Ovary (tissue), 9 donors: Measurements from ENCODE around the gene TUBB6. TPM values are rescaled to one million over a fixed set of nuclear protein-coding genes. Genes with fewer than 3 reads are reported as not detected.

Source experiments
- DNase-seq, 5 donors: peaks; one replicate each; pipeline ENCODE4 v3.0.0-alpha.2; 2019 to 2020
- H3K27ac ChIP-seq, 2 donors: fragments of 200-600 bp; one replicate each; pipeline versions ENCODE4 v1.5.1 to v1.8.0; 2019 to 2022
- H3K27me3 ChIP-seq: fragments of 200-600 bp; one replicate; pipeline ENCODE4 v1.8.0; 2022
- H3K36me3 ChIP-seq: fragments of 200-600 bp; sonication (generic); one replicate; pipeline ENCODE4 v1.5.1; 2019
- H3K4me1 ChIP-seq: one replicate; pipeline ENCODE4 v1.8.1; 2013; ENCODE audit warnings: mild to moderate bottlenecking, moderate library complexity; ENCODE audit not compliant: insufficient read depth
- H3K4me3 ChIP-seq: fragments of 200-600 bp; sonication (generic); one replicate; pipeline ENCODE4 v1.5.1; 2017
- H3K9me3 ChIP-seq, 2 donors: fragments of 200-600 bp in 1 of 2; sonication (generic) in 1 of 2; one replicate each; pipeline versions ENCODE4 v1.5.1 to v1.8.1; 2013 to 2019; ENCODE audit warnings: mild to moderate bottlenecking in 1 of 2, moderate library complexity in 1 of 2
- EP300 ChIP-seq: sonication (generic); formaldehyde crosslinking; IDR thresholded peaks from one replicate; pipeline ENCODE4 v1.6.1; 2017; ENCODE audit warnings: antibody characterized with exemption
- POLR2A ChIP-seq: fragments of 450-650 bp; IDR thresholded peaks from one replicate; pipeline ENCODE4 v1.6.1; 2017; ENCODE audit warnings: antibody characterized with exemption, mild to moderate bottlenecking, moderate library complexity
- WGBS, 3 donors: extraction: QIAGEN DNeasy Blood & Tissue Kit in 1 of 3; methylation state at CpG; one replicate each; pipeline versions ENCODE4 v1.1.5 to v1.1.7; 2013 to 2017; 5-methylcytosine and 5-hydroxymethylcytosine counted together
- intact Hi-C, 4 donors: fragments of 100-400 bp; cut with DNase I; formaldehyde crosslinking; loops; one replicate each; pipeline versions ENCODE4 v1.11.0 to v1.15.1; 2022 to 2023
- polyA plus RNA-seq, 2 donors: library from polyadenylated mRNA; stranded (reverse); fragments of 200-250 nt in 1 of 2; fragments of 350-450 nt in 1 of 2; fragmentation: Illumina TruSeq in 1 of 2; extraction: RNeasy Lipid Tissue Mini Kit (QIAGEN cat#74804) in 1 of 2; gene quantifications; one replicate each; pipeline ENCODE4 v1.2.3, GENCODE V29; 2013 to 2014
- total RNA-seq, 7 donors: library from RNA; depleted of rRNA in 2 of 7; stranded (reverse); fragments of >200 nt in 2 of 7; fragmentation: NEBNext Ultra II Directional in 3 of 7; extraction: Animal tissue kit (Norgen Biotek cat#: 25700) in 3 of 7; gene quantifications; one replicate each; pipeline versions ENCODE4 v1.1.0 to v1.2.4, GENCODE V29; 2016 to 2023
- TF ChIP-seq, protein P1 (sequence below), 3 donors: fragments of 450-650 bp in 2 of 3; fragments of 200-600 bp in 1 of 3; IDR thresholded peaks; one replicate each; pipeline versions ENCODE4 v1.5.1 to v1.8.0; 2016 to 2022; ENCODE audit warnings: antibody characterized with exemption in 3 of 3, mild to moderate bottlenecking in 1 of 3
- donor health status: DM: no; HTN: no; CAD: no; lungs with moderate emphysema.
- donor health status: DM: no; HTN: no; CAD: no.
- donor health status: Bipolar disorder and iron deficiency.
- donor health status: DM: yes; HTN: yes; CAD: no.
- donor health status: DM: no; HTN: no; CAD: no.
- donor health status: DM: yes; HTN: yes; CAD: no.

Gene TUBB6
- total and polyA plus RNA-seq, 9 donors, result 77.3 to 155 (median 121) TPM

GRCh38 chr18:12347895-12348294, 39.9 kb downstream of the TUBB6 start:
- Histone ChIP-seq H3K27me3 (no peaks in the 10 kb centered on the region), H3K36me3 (no peaks in the 10 kb centered on the region), H3K4me1 (no peaks in the 10 kb centered on the region), H3K27ac (no peak overlapping the region), H3K4me3 (no peak overlapping the region), H3K9me3 (no peaks in the 10 kb centered on the region)
- 84 to 88% (median 84%) methylated on average over 4 of the region's 4 CpGs for WGBS, 3 donors
- intact Hi-C loops, result no loop called here
- TF ChIP-seq POLR2A (no peak), EP300 (no peak)
- TF ChIP-seq, protein P1, sequence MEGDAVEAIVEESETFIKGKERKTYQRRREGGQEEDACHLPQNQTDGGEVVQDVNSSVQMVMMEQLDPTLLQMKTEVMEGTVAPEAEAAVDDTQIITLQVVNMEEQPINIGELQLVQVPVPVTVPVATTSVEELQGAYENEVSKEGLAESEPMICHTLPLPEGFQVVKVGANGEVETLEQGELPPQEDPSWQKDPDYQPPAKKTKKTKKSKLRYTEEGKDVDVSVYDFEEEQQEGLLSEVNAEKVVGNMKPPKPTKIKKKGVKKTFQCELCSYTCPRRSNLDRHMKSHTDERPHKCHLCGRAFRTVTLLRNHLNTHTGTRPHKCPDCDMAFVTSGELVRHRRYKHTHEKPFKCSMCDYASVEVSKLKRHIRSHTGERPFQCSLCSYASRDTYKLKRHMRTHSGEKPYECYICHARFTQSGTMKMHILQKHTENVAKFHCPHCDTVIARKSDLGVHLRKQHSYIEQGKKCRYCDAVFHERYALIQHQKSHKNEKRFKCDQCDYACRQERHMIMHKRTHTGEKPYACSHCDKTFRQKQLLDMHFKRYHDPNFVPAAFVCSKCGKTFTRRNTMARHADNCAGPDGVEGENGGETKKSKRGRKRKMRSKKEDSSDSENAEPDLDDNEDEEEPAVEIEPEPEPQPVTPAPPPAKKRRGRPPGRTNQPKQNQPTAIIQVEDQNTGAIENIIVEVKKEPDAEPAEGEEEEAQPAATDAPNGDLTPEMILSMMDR (IDR thresholded peaks at IDR 0.05), result no peak
- DNase-seq, result no peak

DNA sequence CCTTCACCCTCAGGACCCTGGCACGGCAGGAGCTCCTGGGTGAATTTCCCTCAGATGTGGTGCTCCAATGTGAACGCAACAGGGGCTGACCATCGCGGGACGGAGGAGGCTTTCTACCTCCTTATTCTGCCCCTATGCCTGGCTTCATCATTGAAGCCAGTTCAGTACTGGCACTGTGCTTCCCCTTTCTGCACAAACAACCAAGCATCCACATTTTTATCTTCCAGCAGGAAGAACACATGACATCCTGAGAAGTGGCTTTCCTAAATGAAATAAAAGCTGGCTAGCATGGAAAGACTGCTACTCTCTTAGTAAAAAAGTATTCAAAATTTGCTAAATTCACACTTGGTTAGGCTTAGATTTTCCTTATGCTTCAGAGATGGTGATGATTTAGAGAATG, 44.1 kb downstream of the TUBB6 start:
- no peak for DNase-seq
- 93 to 99% (median 94%) methylated on average over 5 of the region's 5 CpGs for WGBS, 3 donors
- Histone ChIP-seq H3K27me3 (no peaks in the 10 kb centered on the region), H3K36me3 (no peaks in the 10 kb centered on the region), H3K4me3 (no peak overlapping the region), H3K9me3 (no peaks in the 10 kb centered on the region), H3K4me1 (no peaks in the 10 kb centered on the region), H3K27ac (no peak overlapping the region)
- TF ChIP-seq POLR2A (no peak), EP300 (no peak)
- TF ChIP-seq, protein P1 (IDR thresholded peaks at IDR 0.05), result no peak
- intact Hi-C loops, result no loop called here

GRCh38 chr18:12359515-12359927, 51.5 kb downstream of the TUBB6 start:
- Histone ChIP-seq H3K9me3 (no peaks in the 10 kb centered on the region), H3K27ac (no peak overlapping the region), H3K27me3 (no peaks in the 10 kb centered on the region), H3K36me3 (no peaks in the 10 kb centered on the region), H3K4me3 (no peak overlapping the region), H3K4me1 (peaks cover 2% of the 10 kb centered on the region)
- intact Hi-C loops, result no loop called here
- DNase-seq, result no peak
- WGBS, 3 donors, result 84 to 94% (median 89%) methylated on average over 5 of the region's 5 CpGs
- no peak for TF ChIP-seq POLR2A

DNA sequence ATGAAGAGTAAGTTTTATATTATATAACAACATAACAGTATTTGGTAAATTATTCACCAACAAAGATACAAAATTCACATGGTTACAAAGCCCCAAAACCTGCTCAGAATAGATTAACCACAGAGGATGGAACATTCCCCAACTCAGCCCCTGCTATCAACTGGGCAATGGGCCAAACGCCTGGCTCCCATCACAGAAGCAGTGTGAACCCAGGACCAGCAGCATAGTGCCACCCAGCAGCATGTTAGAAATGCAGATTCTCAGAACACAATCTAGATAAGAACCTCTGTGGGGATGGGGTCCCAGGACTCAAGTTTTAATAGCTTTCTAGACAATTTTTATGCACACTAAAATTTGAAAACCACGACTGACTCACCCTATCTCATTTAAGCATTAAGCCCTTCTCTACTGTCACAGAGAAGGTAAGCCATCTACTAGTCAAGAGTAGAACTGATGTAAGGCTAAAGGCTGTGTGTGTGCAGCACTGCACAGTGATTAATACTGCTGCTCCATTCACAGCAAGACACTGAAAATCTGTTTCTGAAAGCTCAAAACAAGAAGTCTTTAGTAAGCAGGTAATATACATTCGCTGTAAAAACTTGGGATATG, 53.8 kb downstream of the TUBB6 start:
- Histone ChIP-seq H3K4me1 (peaks cover 2% of the 10 kb centered on the region), H3K27ac (no peak overlapping the region), H3K9me3 (no peaks in the 10 kb centered on the region), H3K4me3 (no peak overlapping the region), H3K27me3 (no peaks in the 10 kb centered on the region), H3K36me3 (no peaks in the 10 kb centered on the region)
- WGBS, 3 donors, result 49 to 58% (median 54%) methylated on average over 3 of the region's 3 CpGs
- intact Hi-C loops, result no loop called here
- peak; percentile 37 to 75 (median 47) for DNase-seq
- no peak for TF ChIP-seq EP300
- no peak for TF ChIP-seq POLR2A

GRCh38 chr18:12362473-12363174, 54.6 kb downstream of the TUBB6 start:
- DNase-seq, result no peak
- no peak overlapping the region for H3K27ac ChIP-seq
- intact Hi-C loops, result no loop called here
- 45 to 65% (median 48%) methylated on average over 11 of the region's 11 CpGs for WGBS, 3 donors
- H3K4me3 ChIP-seq, result no peak overlapping the region
- peaks cover 2% of the 10 kb centered on the region for H3K4me1 ChIP-seq
- H3K9me3 ChIP-seq, result no peaks in the 10 kb centered on the region
- TF ChIP-seq POLR2A (no peak), EP300 (no peak)
- TF ChIP-seq, protein P1 (IDR thresholded peaks at IDR 0.05), result no peak
- no peaks in the 10 kb centered on the region for H3K27me3 ChIP-seq
- no peaks in the 10 kb centered on the region for H3K36me3 ChIP-seq
